ENCODE results near the gene CAPN3.

CAPN3 gene

GRCh38 chr15:42363487-42363886 is 4.2 kb downstream of the CAPN3 start:
- in situ Hi-C loops (cut with MboI; ENCODE audit: low pct_unique_long_range_greater_than_20kb, low sequenced_read_pairs, unreplicated experiment): no loop called here
- TF ChIP-seq, protein P1, sequence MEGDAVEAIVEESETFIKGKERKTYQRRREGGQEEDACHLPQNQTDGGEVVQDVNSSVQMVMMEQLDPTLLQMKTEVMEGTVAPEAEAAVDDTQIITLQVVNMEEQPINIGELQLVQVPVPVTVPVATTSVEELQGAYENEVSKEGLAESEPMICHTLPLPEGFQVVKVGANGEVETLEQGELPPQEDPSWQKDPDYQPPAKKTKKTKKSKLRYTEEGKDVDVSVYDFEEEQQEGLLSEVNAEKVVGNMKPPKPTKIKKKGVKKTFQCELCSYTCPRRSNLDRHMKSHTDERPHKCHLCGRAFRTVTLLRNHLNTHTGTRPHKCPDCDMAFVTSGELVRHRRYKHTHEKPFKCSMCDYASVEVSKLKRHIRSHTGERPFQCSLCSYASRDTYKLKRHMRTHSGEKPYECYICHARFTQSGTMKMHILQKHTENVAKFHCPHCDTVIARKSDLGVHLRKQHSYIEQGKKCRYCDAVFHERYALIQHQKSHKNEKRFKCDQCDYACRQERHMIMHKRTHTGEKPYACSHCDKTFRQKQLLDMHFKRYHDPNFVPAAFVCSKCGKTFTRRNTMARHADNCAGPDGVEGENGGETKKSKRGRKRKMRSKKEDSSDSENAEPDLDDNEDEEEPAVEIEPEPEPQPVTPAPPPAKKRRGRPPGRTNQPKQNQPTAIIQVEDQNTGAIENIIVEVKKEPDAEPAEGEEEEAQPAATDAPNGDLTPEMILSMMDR (IDR thresholded peaks at IDR 0.05; ENCODE audit: extremely low read depth, insufficient read depth, missing control alignments): no peak
- DNase-seq (ENCODE audit: low spot score): no peak

DNA sequence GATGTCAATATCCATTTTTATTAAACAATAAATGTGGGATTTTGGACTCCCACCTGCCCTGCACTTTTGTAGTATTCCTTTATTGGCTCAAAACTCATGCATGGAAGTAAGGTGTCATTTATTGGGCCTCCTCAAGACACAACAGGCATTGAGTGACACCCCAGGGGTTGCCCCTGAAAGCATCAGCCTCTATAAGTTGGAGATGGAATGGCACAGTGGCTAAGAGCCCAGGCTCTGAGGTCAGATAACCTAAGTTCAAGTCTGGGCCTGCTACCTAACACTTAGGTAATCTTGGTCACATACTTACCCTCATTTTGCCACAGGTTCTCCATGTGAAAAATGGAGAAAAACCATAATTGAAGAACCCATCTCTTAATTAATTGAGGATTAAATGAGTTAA is 4.6 kb downstream of the CAPN3 start:
- DNase-seq (ENCODE audit: low spot score): no peak
- TF ChIP-seq, protein P1 (IDR thresholded peaks at IDR 0.05; ENCODE audit: extremely low read depth, insufficient read depth, missing control alignments): no peak
- in situ Hi-C loops (cut with MboI; ENCODE audit: low pct_unique_long_range_greater_than_20kb, low sequenced_read_pairs, unreplicated experiment): no loop called here

DNA sequence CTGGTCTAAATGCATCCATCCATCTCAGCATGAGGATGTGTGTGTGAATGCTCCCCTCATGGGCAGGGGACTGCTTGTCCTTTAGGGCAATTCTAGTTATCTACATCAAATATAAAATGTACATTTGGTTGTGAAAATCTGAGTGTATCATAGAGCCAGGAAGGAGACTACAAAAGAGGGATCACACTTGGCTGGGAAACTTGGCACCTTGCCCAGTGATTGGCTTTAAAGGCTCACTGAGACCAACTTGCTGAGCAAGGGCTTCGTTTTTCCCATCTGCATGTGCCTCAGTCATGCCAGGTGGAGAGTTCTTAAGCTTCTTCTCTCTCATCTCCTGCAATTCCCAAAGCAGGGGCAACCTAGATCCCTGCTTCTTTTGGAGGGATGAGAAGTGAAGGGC is 5.2 kb downstream of the CAPN3 start:
- in situ Hi-C loops (cut with MboI; ENCODE audit: low pct_unique_long_range_greater_than_20kb, low sequenced_read_pairs, unreplicated experiment): no loop called here
- TF ChIP-seq, protein P1 (IDR thresholded peaks at IDR 0.05; ENCODE audit: extremely low read depth, insufficient read depth, missing control alignments): no peak
- DNase-seq (ENCODE audit: low spot score): no peak

- no peak for DNase-seq (ENCODE audit: low spot score)
- in situ Hi-C loops (cut with MboI; ENCODE audit: low pct_unique_long_range_greater_than_20kb, low sequenced_read_pairs, unreplicated experiment): no loop called here
- TF ChIP-seq, protein P1 (IDR thresholded peaks at IDR 0.05; ENCODE audit: extremely low read depth, insufficient read depth, missing control alignments): no peak
These were observed 6.7 kb downstream of the CAPN3 start for GRCh38 chr15:42365921-42366550.

DNA sequence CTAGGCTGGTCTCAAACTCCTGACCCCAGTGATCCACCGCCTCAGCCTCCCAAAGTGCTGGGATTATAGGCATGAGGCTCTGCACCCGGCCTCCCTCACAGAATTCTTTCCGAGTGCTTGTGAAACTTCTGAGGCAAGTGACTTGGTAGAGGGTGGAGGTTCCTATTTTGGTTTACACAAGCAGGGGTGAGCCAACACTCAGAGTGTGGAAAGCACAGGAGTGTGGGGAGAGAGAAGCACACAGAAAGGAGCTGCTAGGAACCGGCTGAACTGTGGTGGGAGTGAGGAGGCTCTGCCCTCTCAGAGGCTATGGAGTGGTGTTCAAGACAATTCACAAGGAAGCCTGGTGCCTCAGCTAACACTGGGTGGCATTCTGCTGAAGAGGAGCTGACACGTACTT is 7.7 kb downstream of the CAPN3 start:
- in situ Hi-C loops (cut with MboI; ENCODE audit: low pct_unique_long_range_greater_than_20kb, low sequenced_read_pairs, unreplicated experiment): no loop called here
- DNase-seq (ENCODE audit: low spot score): no peak
- TF ChIP-seq, protein P1 (IDR thresholded peaks at IDR 0.05; ENCODE audit: extremely low read depth, insufficient read depth, missing control alignments): no peak

GRCh38 chr15:42368096-42368495 is 8.8 kb downstream of the CAPN3 start:
- in situ Hi-C loops (cut with MboI; ENCODE audit: low pct_unique_long_range_greater_than_20kb, low sequenced_read_pairs, unreplicated experiment): no loop called here
- no peak for DNase-seq (ENCODE audit: low spot score)

More at GRCh38 chr15:42368096-42368495, 8.8 kb downstream of the CAPN3 start:
- TF ChIP-seq, protein P1 (IDR thresholded peaks at IDR 0.05; ENCODE audit: extremely low read depth, insufficient read depth, missing control alignments): no peak
